Panc1 (cell line): ENCODE results near the gene ACYP2. TPM values are rescaled to one million over a fixed set of nuclear protein-coding genes. Genes with fewer than 3 reads are reported as not detected.

ENCODE experiments used
- ATAC-seq: fragments of 200-7000 bp; cut with Tn5 transposase; 2 replicates; pipeline ENCODE4 v1.9.1; 2020; ENCODE audit warnings: mild to moderate bottlenecking, moderate library complexity
- BruUV-seq: library from RNA; stranded (reverse); fragments of 400-500 nt; replicated peaks from 2 replicates; lab custom pipeline; 2021; lab: Mats Ljungman, UMichigan
- CTCF ChIA-PET: fragments of 300-600 bp; sonication (Branson Sonifier 250); formaldehyde crosslinking; loops from one replicate; lab custom pipeline; 2022; ENCODE audit warnings: antibody characterized with exemption; lab: Charles Lee
- POLR2A ChIA-PET: fragments of 300-600 bp; sonication (Branson Sonifier 250); formaldehyde crosslinking; loops from one replicate; lab custom pipeline; 2022; ENCODE audit warnings: antibody characterized with exemption; lab: Charles Lee
- DNase-seq: peaks from one replicate; pipeline ENCODE4 v3.0.0-alpha.2; 2010; ENCODE audit warnings: low read depth, low spot score
- H3K27ac ChIP-seq: 2 replicates; pipeline ENCODE4 v1.5.1; 2011; ENCODE audit warnings: mild to moderate bottlenecking, low read length, inconsistent platforms
- H3K27me3 ChIP-seq: fragments of 200-500 bp; sonication (Bioruptor generic); 2 replicates; pipeline ENCODE4 v1.6.0; 2014; ENCODE audit warnings: low read length, inconsistent platforms; ENCODE audit not compliant: control insufficient read depth, insufficient read depth
- H3K36me3 ChIP-seq: fragments of 200-500 bp; sonication (Bioruptor generic); 2 replicates; pipeline ENCODE4 v1.5.1; 2014; ENCODE audit warnings: inconsistent platforms, mild to moderate bottlenecking, low read length, moderate library complexity; ENCODE audit not compliant: control insufficient read depth, insufficient read depth
- H3K4me1 ChIP-seq: 2 replicates; pipeline ENCODE4 v1.5.1; 2011; ENCODE audit warnings: inconsistent platforms, mild to moderate bottlenecking, low read length, moderate library complexity; ENCODE audit not compliant: control insufficient read depth, insufficient read depth
- H3K4me3 ChIP-seq, 2 experiments: 2 replicates each; pipeline ENCODE4 v1.5.1; 2011 to 2012; ENCODE audit warnings: low read depth in 2 of 2, low read length in 2 of 2, mild to moderate bottlenecking in 2 of 2, inconsistent platforms in 1 of 2, moderate library complexity in 1 of 2
- H3K9me3 ChIP-seq: fragments of 200-500 bp; sonication (Bioruptor generic); 2 replicates; pipeline ENCODE4 v1.5.1; 2014; ENCODE audit warnings: low read depth, mild to moderate bottlenecking, inconsistent platforms, low read length, moderate library complexity; ENCODE audit not compliant: control insufficient read depth, insufficient read depth
- POLR2AphosphoS5 ChIP-seq: IDR thresholded peaks from 2 replicates; pipeline ENCODE4 v1.6.1; 2012; ENCODE audit warnings: mild to moderate bottlenecking, low read depth, low read length, moderate library complexity
- SIN3A ChIP-seq: IDR thresholded peaks from 2 replicates; pipeline ENCODE4 v1.6.1; 2012; ENCODE audit warnings: low read depth, mild to moderate bottlenecking, low read length, moderate library complexity, borderline replicate concordance; ENCODE audit not compliant: insufficient read depth
- TCF7L2 ChIP-seq: IDR thresholded peaks from 2 replicates; pipeline ENCODE4 v1.6.1; 2011; ENCODE audit warnings: mild to moderate bottlenecking, low read depth, low read length, inconsistent platforms
- in situ Hi-C: cut with HindIII; loops from 2 replicates; pipeline ENCODE4 v1.10.0; 2016; ENCODE audit warnings: low sequenced_read_pairs, low pct_unique_long_range_greater_than_20kb
- intact Hi-C: fragments of 100-400 bp; cut with micrococcal nuclease; formaldehyde crosslinking; loops from one replicate; pipeline ENCODE4 v1.10.0; 2022; ENCODE audit not compliant: unreplicated experiment
- total RNA-seq: library from RNA; stranded (reverse); gene quantifications from one replicate; pipeline ENCODE4 v1.2.1, GENCODE V29; 2021; ENCODE audit not compliant: unreplicated experiment
- TF ChIP-seq, protein P1 (sequence below): fragments of 450-650 bp; IDR thresholded peaks from 2 replicates; pipeline ENCODE4 v1.5.1; 2017; ENCODE audit warnings: mild to moderate bottlenecking
- TF ChIP-seq, protein P2 (sequence below), 2 experiments: IDR thresholded peaks; 2 replicates each; pipeline ENCODE4 v1.6.1; 2011 to 2012; ENCODE audit warnings: low read depth in 2 of 2, control low read depth in 1 of 2, low read length in 1 of 2, mild to moderate bottlenecking in 1 of 2, moderate library complexity in 1 of 2; ENCODE audit not compliant: insufficient read depth in 1 of 2

The ACYP2 gene
- total RNA-seq, 1 experiment from 2014 or later, result 11.5 TPM

DNA sequence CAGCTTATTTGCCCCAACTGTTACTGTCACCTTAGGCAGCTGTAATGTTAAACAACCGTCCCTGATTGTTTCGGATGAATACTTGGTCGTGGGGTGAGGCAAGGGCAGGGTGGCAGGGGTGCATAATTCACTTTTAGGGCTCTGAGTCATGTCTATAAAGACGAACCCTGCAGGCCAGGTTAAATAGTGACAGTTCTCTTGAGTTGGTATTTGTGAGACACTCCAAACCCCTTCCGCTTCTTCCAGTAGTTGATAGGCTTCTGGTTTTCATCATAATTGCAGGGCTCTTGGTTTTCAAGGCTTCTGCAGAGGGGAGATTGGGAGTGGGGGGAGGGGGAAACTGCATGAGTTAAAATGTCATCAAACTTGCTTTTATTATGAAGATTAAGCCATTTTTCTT, 237.8 kb downstream of the ACYP2 start:
- ChIA-PET POLR2A (no interaction called here), CTCF (no interaction called here)
- intact Hi-C loops, result no loop called here
- in situ Hi-C loops, result no loop called here
- H3K4me3 ChIP-seq, result no peak overlapping the region
- no peak for TF ChIP-seq TCF7L2
- TF ChIP-seq POLR2AphosphoS5, result no peak
- TF ChIP-seq, protein P1, sequence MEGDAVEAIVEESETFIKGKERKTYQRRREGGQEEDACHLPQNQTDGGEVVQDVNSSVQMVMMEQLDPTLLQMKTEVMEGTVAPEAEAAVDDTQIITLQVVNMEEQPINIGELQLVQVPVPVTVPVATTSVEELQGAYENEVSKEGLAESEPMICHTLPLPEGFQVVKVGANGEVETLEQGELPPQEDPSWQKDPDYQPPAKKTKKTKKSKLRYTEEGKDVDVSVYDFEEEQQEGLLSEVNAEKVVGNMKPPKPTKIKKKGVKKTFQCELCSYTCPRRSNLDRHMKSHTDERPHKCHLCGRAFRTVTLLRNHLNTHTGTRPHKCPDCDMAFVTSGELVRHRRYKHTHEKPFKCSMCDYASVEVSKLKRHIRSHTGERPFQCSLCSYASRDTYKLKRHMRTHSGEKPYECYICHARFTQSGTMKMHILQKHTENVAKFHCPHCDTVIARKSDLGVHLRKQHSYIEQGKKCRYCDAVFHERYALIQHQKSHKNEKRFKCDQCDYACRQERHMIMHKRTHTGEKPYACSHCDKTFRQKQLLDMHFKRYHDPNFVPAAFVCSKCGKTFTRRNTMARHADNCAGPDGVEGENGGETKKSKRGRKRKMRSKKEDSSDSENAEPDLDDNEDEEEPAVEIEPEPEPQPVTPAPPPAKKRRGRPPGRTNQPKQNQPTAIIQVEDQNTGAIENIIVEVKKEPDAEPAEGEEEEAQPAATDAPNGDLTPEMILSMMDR, result peak; percentile 8; the same call in 1 of the 2 replicates
- no peak for TF ChIP-seq SIN3A
- TF ChIP-seq, protein P2, sequence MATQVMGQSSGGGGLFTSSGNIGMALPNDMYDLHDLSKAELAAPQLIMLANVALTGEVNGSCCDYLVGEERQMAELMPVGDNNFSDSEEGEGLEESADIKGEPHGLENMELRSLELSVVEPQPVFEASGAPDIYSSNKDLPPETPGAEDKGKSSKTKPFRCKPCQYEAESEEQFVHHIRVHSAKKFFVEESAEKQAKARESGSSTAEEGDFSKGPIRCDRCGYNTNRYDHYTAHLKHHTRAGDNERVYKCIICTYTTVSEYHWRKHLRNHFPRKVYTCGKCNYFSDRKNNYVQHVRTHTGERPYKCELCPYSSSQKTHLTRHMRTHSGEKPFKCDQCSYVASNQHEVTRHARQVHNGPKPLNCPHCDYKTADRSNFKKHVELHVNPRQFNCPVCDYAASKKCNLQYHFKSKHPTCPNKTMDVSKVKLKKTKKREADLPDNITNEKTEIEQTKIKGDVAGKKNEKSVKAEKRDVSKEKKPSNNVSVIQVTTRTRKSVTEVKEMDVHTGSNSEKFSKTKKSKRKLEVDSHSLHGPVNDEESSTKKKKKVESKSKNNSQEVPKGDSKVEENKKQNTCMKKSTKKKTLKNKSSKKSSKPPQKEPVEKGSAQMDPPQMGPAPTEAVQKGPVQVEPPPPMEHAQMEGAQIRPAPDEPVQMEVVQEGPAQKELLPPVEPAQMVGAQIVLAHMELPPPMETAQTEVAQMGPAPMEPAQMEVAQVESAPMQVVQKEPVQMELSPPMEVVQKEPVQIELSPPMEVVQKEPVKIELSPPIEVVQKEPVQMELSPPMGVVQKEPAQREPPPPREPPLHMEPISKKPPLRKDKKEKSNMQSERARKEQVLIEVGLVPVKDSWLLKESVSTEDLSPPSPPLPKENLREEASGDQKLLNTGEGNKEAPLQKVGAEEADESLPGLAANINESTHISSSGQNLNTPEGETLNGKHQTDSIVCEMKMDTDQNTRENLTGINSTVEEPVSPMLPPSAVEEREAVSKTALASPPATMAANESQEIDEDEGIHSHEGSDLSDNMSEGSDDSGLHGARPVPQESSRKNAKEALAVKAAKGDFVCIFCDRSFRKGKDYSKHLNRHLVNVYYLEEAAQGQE (IDR thresholded peaks at IDR 0.05; ENCODE audit: insufficient read depth in 1 of 2, low read depth in 2 of 2, low read length in 1 of 2), result no peak
- no peak overlapping the region for H3K27ac ChIP-seq
- peaks cover 4% of the 10 kb centered on the region for H3K27me3 ChIP-seq
- no peaks in the 10 kb centered on the region for H3K36me3 ChIP-seq
- H3K9me3 ChIP-seq, result no peaks in the 10 kb centered on the region
- ATAC-seq, result no peak
- no peak for DNase-seq
- H3K4me1 ChIP-seq, result no peaks in the 10 kb centered on the region
- BruUV-seq, result no TSS peak

Other genes with a start within 250 kb of the ACYP2 start
- gene PSME4, start 144.6 kb upstream of the ACYP2 start, total RNA-seq, result 63.2 TPM
- gene TSPYL6, start 140.6 kb downstream of the ACYP2 start, total RNA-seq, result not detected